ENCODE data around the gene TCF3.

The TCF3 gene

GRCh38 chr19:1579222-1579621 lies 73.2 kb downstream of the TCF3 start:
- H3K27ac ChIP-seq = no peak overlapping the region
- no peak overlapping the region for H2AFZ ChIP-seq (ENCODE audit: low read depth)
- no peak overlapping the region for H3K9ac ChIP-seq
- no peaks in the 10 kb centered on the region for H3K27me3 ChIP-seq (ENCODE audit: insufficient read depth, low read depth)
- no peak for TF ChIP-seq CTCF (conservative IDR thresholded peaks at IDR 0.05; ENCODE audit: low read depth, low read length)
- H3K4me2 ChIP-seq = no peak overlapping the region
- peaks cover 10% of the 10 kb centered on the region for H3K4me1 ChIP-seq (ENCODE audit: low read depth, poor library complexity, severe bottlenecking)
- no peaks in the 10 kb centered on the region for H3K79me2 ChIP-seq (ENCODE audit: insufficient read depth, low read depth)
- H4K20me1 ChIP-seq (ENCODE audit: insufficient read depth) = no peaks in the 10 kb centered on the region
- H3K4me3 ChIP-seq (IDR thresholded peaks at IDR 0.05; ENCODE audit: insufficient read depth, low read depth, low read length) = no peak overlapping the region
- H3K36me3 ChIP-seq (ENCODE audit: insufficient read depth) = no peaks in the 10 kb centered on the region

GRCh38 chr19:1577929-1578618 lies 74.3 kb downstream of the TCF3 start:
- no peaks in the 10 kb centered on the region for H3K79me2 ChIP-seq (ENCODE audit: insufficient read depth, low read depth)
- H2AFZ ChIP-seq (ENCODE audit: low read depth) = no peak overlapping the region
- no peaks in the 10 kb centered on the region for H3K36me3 ChIP-seq (ENCODE audit: insufficient read depth)
- no peak overlapping the region for H3K9ac ChIP-seq
- no peak overlapping the region for H3K4me2 ChIP-seq
- H3K27ac ChIP-seq = no peak overlapping the region
- H4K20me1 ChIP-seq (ENCODE audit: insufficient read depth) = no peaks in the 10 kb centered on the region
- no peaks in the 10 kb centered on the region for H3K27me3 ChIP-seq (ENCODE audit: insufficient read depth, low read depth)
- peaks cover 22% of the 10 kb centered on the region for H3K4me1 ChIP-seq (ENCODE audit: low read depth, poor library complexity, severe bottlenecking)
- no peak for TF ChIP-seq CTCF (conservative IDR thresholded peaks at IDR 0.05; ENCODE audit: low read depth, low read length)
- H3K4me3 ChIP-seq (IDR thresholded peaks at IDR 0.05; ENCODE audit: insufficient read depth, low read depth, low read length) = no peak overlapping the region

- H2AFZ ChIP-seq (ENCODE audit: low read depth) = no peak overlapping the region
- TF ChIP-seq CTCF (conservative IDR thresholded peaks at IDR 0.05; ENCODE audit: low read depth, low read length) = no peak
- no peak overlapping the region for H3K9ac ChIP-seq
- H3K79me2 ChIP-seq (ENCODE audit: insufficient read depth, low read depth) = no peaks in the 10 kb centered on the region
- no peak overlapping the region for H3K4me3 ChIP-seq (IDR thresholded peaks at IDR 0.05; ENCODE audit: insufficient read depth, low read depth, low read length)
- H3K36me3 ChIP-seq (ENCODE audit: insufficient read depth) = no peaks in the 10 kb centered on the region
- no peak overlapping the region for H3K4me2 ChIP-seq
- no peak overlapping the region for H3K27ac ChIP-seq
- H4K20me1 ChIP-seq (ENCODE audit: insufficient read depth) = no peaks in the 10 kb centered on the region
- peaks cover 25% of the 10 kb centered on the region for H3K4me1 ChIP-seq (ENCODE audit: low read depth, poor library complexity, severe bottlenecking)
- H3K27me3 ChIP-seq (ENCODE audit: insufficient read depth, low read depth) = no peaks in the 10 kb centered on the region
Observed at GRCh38 chr19:1577090-1577928, 75.1 kb downstream of the TCF3 start.

- Histone ChIP-seq H3K9ac (no peak overlapping the region), H3K4me3 (IDR thresholded peaks at IDR 0.05; ENCODE audit: insufficient read depth, low read depth, low read length) (no peak overlapping the region)
Observed at GRCh38 chr19:1576242-1577089, 75.9 kb downstream of the TCF3 start.

More at GRCh38 chr19:1576242-1577089, 75.9 kb downstream of the TCF3 start:
- Histone ChIP-seq H3K4me1 (ENCODE audit: low read depth, poor library complexity, severe bottlenecking) (peaks cover 25% of the 10 kb centered on the region), H3K27me3 (ENCODE audit: insufficient read depth, low read depth) (no peaks in the 10 kb centered on the region), H3K79me2 (ENCODE audit: insufficient read depth, low read depth) (no peaks in the 10 kb centered on the region), H3K36me3 (ENCODE audit: insufficient read depth) (no peaks in the 10 kb centered on the region), H4K20me1 (ENCODE audit: insufficient read depth) (no peaks in the 10 kb centered on the region), H3K4me2 (no peak overlapping the region), H2AFZ (ENCODE audit: low read depth) (no peak overlapping the region), H3K27ac (no peak overlapping the region)
- TF ChIP-seq CTCF (conservative IDR thresholded peaks at IDR 0.05; ENCODE audit: low read depth, low read length) = no peak
